Measurements from ENCODE around the gene SLC49A4. TPM values are rescaled to one million over a fixed set of nuclear protein-coding genes. Genes with fewer than 3 reads are reported as not detected.

Gene SLC49A4
- total and polyA plus RNA-seq, 4 donors = 14.1 to 23.0 (median 21.2) TPM

DNA sequence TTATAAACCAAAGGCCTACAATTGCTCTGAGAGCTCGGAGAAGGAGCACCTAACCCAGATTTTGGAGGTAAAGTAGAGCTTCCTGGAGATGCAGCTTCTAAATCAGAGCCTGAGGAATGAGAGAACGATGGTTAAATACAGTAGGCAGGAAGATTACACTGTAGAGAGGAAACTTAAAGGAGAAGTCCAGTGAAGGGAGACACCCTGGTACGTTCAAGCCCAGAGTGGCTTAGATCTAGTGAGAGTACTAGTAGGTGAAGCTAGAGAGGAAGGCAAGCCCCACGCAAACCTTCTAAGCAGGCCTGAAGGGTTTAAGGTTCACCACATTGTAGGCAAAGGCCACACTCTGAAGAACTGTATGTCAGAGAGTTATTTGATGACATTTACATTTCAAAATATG, 33.4 kb downstream of the SLC49A4 start:
- DNase-seq (ENCODE audit: low read depth in 4 of 6, low spot score in 6 of 6) = no peak
- no peaks in the 10 kb centered on the region for H3K9me3 ChIP-seq (ENCODE audit: control insufficient read depth, insufficient read depth, low read length)
- no peak overlapping the region for H3K4me3 ChIP-seq (ENCODE audit: low read depth, low read length)
- H3K4me1 ChIP-seq (ENCODE audit: control insufficient read depth, insufficient read depth, low read length) = no peaks in the 10 kb centered on the region
- H3K27me3 ChIP-seq (ENCODE audit: control insufficient read depth, insufficient read depth, low read length) = no peaks in the 10 kb centered on the region
- H3K27ac ChIP-seq (ENCODE audit: low read depth, low read length) = no peak overlapping the region
- 96% methylated on average over 4 of the region's 4 CpGs for WGBS (ENCODE audit: insufficient coverage)
- H3K36me3 ChIP-seq (ENCODE audit: control insufficient read depth, insufficient read depth, low read length) = peaks cover 4% of the 10 kb centered on the region

DNA sequence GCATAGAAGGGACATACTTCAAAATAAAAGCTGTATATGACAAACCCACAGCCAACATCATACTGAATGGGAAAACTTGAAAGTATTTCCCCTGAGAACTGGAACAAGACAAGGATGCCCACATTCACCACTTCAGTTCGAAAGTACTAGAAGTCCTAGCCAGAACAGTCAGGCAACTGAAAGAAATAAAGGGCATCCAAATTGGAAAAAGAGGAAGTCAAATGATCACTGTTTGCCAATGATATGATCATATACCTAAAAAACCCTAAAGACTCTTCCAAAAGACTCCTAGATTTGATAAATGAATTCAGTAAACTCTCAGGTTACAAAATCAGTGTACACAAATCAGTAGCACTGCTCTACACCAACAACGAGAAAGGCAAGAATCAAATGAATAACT, 40.7 kb downstream of the SLC49A4 start:
- H3K27me3 ChIP-seq (ENCODE audit: control insufficient read depth, insufficient read depth, low read length) = no peaks in the 10 kb centered on the region
- no peak overlapping the region for H3K4me3 ChIP-seq (ENCODE audit: low read depth, low read length)
- H3K4me1 ChIP-seq (ENCODE audit: control insufficient read depth, insufficient read depth, low read length) = no peaks in the 10 kb centered on the region
- no peaks in the 10 kb centered on the region for H3K9me3 ChIP-seq (ENCODE audit: control insufficient read depth, insufficient read depth, low read length)
- H3K27ac ChIP-seq (ENCODE audit: low read depth, low read length) = no peak overlapping the region
- DNase-seq (ENCODE audit: low read depth in 4 of 6, low spot score in 6 of 6) = no peak
- H3K36me3 ChIP-seq (ENCODE audit: control insufficient read depth, insufficient read depth, low read length) = peaks cover 4% of the 10 kb centered on the region
- no CpG with 5 or more reads among the region's 2 CpGs for WGBS (ENCODE audit: insufficient coverage)

DNA sequence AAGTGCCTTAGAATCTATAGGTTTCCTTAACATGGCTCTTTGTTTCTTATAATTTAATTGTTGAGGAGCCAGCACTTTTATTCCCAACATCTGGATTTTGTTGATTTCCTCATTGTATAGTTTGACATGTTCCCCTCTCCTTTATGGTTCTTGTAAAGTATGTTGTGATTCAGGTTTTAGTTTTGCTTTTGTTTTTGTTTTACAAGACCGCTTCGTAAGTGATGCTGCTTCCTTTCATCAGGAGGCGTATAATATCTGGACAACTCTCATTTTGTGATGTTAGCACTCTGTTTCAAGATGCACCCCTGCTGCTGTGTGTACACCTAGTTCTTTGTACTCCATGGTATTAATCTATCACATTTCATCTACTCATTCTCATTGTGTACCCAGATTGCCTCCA, 48.7 kb downstream of the SLC49A4 start:
- WGBS (ENCODE audit: insufficient coverage) = 0% methylated on average over 1 of the region's 3 CpGs
- DNase-seq (ENCODE audit: low read depth in 4 of 6, low spot score in 6 of 6) = no peak
- no peaks in the 10 kb centered on the region for H3K9me3 ChIP-seq (ENCODE audit: control insufficient read depth, insufficient read depth, low read length)
- no peak overlapping the region for H3K4me3 ChIP-seq (ENCODE audit: low read depth, low read length)
- no peak overlapping the region for H3K27ac ChIP-seq (ENCODE audit: low read depth, low read length)
- no peaks in the 10 kb centered on the region for H3K27me3 ChIP-seq (ENCODE audit: control insufficient read depth, insufficient read depth, low read length)
- H3K36me3 ChIP-seq (ENCODE audit: control insufficient read depth, insufficient read depth, low read length) = peaks cover 4% of the 10 kb centered on the region
- H3K4me1 ChIP-seq (ENCODE audit: control insufficient read depth, insufficient read depth, low read length) = no peaks in the 10 kb centered on the region

DNA sequence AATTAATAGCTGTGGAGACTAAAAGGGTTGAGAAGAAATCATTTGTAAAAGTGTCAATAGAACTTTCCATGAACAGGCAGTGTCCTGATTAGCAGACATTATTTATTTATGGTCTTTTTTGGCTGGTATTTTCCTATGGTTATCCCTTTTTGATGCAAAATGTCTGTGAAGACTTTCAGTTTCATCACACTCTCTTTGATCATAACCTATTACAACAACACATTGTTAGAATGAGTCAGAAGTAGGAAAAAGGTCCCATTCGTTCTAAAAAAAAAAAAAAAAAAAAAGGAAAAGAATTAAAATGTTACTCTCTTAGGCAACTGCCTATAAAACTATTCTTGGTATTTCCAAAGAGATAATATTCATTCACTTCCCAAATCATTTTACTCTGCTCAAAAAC, 62.1 kb downstream of the SLC49A4 start:
- DNase-seq (ENCODE audit: low read depth in 4 of 6, low spot score in 6 of 6) = no peak
- Histone ChIP-seq H3K4me3 (ENCODE audit: low read depth, low read length) (no peak overlapping the region), H3K27ac (ENCODE audit: low read depth, low read length) (no peak overlapping the region), H3K4me1 (ENCODE audit: control insufficient read depth, insufficient read depth, low read length) (no peaks in the 10 kb centered on the region), H3K27me3 (ENCODE audit: control insufficient read depth, insufficient read depth, low read length) (no peaks in the 10 kb centered on the region), H3K9me3 (ENCODE audit: control insufficient read depth, insufficient read depth, low read length) (no peaks in the 10 kb centered on the region), H3K36me3 (ENCODE audit: control insufficient read depth, insufficient read depth, low read length) (peaks cover 4% of the 10 kb centered on the region)
- WGBS (ENCODE audit: insufficient coverage) = no CpG with 5 or more reads among the region's 1 CpG

DNA sequence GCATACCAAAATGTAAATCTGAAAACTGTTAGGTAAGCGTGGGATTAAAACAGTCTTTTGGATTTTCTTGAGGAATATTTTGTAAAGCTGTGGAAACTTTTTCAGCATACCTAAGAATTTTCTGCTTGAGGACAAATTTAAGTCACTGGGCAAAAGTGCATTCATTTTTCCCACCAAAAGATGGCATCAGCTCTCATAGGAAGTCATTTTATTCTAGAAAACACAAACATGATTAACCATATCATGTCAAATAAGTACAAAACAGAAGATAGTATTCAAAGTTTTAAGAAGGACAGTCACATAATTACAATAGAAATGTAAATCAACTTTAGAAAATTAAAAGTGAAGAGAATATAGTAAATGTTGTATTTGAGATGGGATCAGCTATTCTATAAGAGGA, 63.5 kb downstream of the SLC49A4 start:
- Histone ChIP-seq H3K27me3 (ENCODE audit: control insufficient read depth, insufficient read depth, low read length) (no peaks in the 10 kb centered on the region), H3K27ac (ENCODE audit: low read depth, low read length) (no peak overlapping the region), H3K4me1 (ENCODE audit: control insufficient read depth, insufficient read depth, low read length) (no peaks in the 10 kb centered on the region), H3K36me3 (ENCODE audit: control insufficient read depth, insufficient read depth, low read length) (peaks cover 4% of the 10 kb centered on the region), H3K9me3 (ENCODE audit: control insufficient read depth, insufficient read depth, low read length) (no peaks in the 10 kb centered on the region), H3K4me3 (ENCODE audit: low read depth, low read length) (no peak overlapping the region)
- no CpG with 5 or more reads among the region's 1 CpG for WGBS (ENCODE audit: insufficient coverage)
- DNase-seq (ENCODE audit: low read depth in 4 of 6, low spot score in 6 of 6) = peak in 4 of 6 donors; percentile 10 to 82 (median 40)

DNA sequence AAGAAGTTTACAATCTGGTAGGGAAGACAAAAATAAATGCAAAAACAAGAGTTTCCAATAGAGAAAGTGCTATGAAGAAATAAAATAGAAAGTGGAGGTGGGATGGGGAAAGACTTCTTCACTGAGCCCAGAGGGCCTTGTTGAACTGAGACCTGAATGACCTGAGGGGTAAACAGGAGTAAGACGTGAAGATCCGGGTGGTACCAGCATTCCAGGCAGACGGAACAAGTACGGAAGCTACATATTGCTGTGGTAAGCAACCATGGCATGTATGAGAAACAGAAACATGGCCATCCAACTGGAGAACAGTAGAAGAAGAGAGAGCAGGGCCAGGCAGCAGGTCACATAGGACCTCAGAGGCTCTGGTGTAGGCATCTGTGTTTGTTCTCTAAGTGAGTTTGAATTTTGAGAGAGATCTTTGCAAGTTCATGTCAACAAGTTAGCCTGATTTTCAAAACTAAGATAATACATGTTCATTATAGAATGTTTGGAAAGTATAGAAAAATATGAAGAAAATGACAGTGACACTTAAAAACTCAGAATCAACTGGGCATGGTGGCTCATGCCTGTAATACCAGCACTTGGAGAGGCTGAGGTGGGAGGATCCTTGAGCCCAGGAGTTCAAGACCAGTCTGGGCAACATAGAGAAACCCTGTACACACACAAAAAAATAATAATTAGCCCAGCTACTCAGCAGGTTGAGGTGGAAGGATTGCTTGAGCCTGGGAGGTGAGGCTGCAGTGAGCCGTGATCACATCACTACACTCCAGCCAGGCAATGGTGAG, 64.3 kb downstream of the SLC49A4 start:
- no peak overlapping the region for H3K4me3 ChIP-seq (ENCODE audit: low read depth, low read length)
- H3K27ac ChIP-seq (ENCODE audit: low read depth, low read length) = no peak overlapping the region
- no peaks in the 10 kb centered on the region for H3K27me3 ChIP-seq (ENCODE audit: control insufficient read depth, insufficient read depth, low read length)
- no peaks in the 10 kb centered on the region for H3K4me1 ChIP-seq (ENCODE audit: control insufficient read depth, insufficient read depth, low read length)
- no peak for DNase-seq (ENCODE audit: low read depth in 4 of 6, low spot score in 6 of 6)
- 95% methylated on average over 4 of the region's 5 CpGs for WGBS (ENCODE audit: insufficient coverage)
- H3K36me3 ChIP-seq (ENCODE audit: control insufficient read depth, insufficient read depth, low read length) = peaks cover 4% of the 10 kb centered on the region
- no peaks in the 10 kb centered on the region for H3K9me3 ChIP-seq (ENCODE audit: control insufficient read depth, insufficient read depth, low read length)

DNA sequence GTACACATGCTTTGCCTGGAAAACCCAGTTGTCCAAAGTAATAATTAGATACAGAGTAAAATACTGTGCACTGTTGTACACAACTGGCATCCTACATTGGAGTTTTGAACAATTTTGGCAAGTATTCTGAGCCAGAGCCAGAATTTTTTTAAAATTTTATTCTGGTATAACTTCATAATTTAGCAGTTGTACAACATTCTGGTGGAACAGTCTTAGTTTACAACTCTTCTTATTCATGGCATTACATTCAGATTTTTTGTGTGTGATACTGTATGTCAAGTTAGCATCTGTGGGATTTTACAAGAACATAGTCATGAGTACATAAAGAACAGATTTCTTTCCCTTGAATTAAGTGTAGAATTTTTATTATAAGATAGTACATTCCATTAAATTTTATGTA, 67.5 kb downstream of the SLC49A4 start:
- Histone ChIP-seq H3K9me3 (ENCODE audit: control insufficient read depth, insufficient read depth, low read length) (no peaks in the 10 kb centered on the region), H3K27me3 (ENCODE audit: control insufficient read depth, insufficient read depth, low read length) (no peaks in the 10 kb centered on the region), H3K4me3 (ENCODE audit: low read depth, low read length) (no peak overlapping the region), H3K27ac (ENCODE audit: low read depth, low read length) (no peak overlapping the region), H3K4me1 (ENCODE audit: control insufficient read depth, insufficient read depth, low read length) (no peaks in the 10 kb centered on the region), H3K36me3 (ENCODE audit: control insufficient read depth, insufficient read depth, low read length) (peaks cover 3% of the 10 kb centered on the region)
- DNase-seq (ENCODE audit: low read depth in 4 of 6, low spot score in 6 of 6) = peak in 1 of 6 donors; percentile 80

DNA sequence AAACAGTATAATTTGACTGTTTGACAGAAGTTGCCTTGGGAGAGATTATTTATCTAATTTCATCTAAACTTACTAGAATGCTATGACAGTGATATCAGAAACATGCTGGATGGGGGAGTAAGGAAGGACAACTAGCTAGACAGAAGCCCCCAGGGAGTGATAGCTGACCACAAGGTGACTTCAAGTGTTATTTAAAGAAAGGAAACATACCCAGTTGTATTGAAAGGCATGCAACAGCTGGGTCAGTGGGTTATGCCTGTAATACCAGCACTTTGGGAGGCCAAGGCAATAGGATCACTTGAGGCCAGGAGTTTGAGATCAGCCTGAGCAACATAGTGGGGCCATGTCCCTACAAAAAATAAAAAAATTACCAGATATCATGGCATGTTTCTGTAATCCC, 69.6 kb downstream of the SLC49A4 start:
- H3K27ac ChIP-seq (ENCODE audit: low read depth, low read length) = no peak overlapping the region
- no peaks in the 10 kb centered on the region for H3K4me1 ChIP-seq (ENCODE audit: control insufficient read depth, insufficient read depth, low read length)
- H3K9me3 ChIP-seq (ENCODE audit: control insufficient read depth, insufficient read depth, low read length) = no peaks in the 10 kb centered on the region
- peaks cover 3% of the 10 kb centered on the region for H3K36me3 ChIP-seq (ENCODE audit: control insufficient read depth, insufficient read depth, low read length)
- DNase-seq (ENCODE audit: low read depth in 4 of 6, low spot score in 6 of 6) = no peak
- H3K4me3 ChIP-seq (ENCODE audit: low read depth, low read length) = no peak overlapping the region
- H3K27me3 ChIP-seq (ENCODE audit: control insufficient read depth, insufficient read depth, low read length) = no peaks in the 10 kb centered on the region

DNA sequence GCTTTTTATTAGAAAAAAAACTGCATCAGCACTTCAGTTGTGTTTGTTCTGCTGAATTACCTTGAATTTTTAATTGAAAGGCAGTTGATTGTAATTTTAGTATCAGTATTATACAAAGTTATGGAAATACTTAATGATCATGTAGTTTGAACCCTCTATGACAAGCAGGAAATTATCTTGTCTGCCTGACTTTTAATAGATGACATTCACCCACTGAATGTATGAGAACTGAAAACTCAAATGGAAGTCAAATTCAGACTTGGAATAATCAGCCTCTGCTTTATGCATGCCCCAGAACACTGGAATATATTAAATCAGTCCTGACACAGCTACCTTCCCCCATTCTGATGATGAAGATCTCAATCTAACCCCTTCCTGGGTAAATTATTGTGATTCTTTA, 73.5 kb downstream of the SLC49A4 start:
- no peaks in the 10 kb centered on the region for H3K9me3 ChIP-seq (ENCODE audit: control insufficient read depth, insufficient read depth, low read length)
- H3K27me3 ChIP-seq (ENCODE audit: control insufficient read depth, insufficient read depth, low read length) = no peaks in the 10 kb centered on the region
- H3K36me3 ChIP-seq (ENCODE audit: control insufficient read depth, insufficient read depth, low read length) = peaks cover 3% of the 10 kb centered on the region
- no peak for DNase-seq (ENCODE audit: low read depth in 4 of 6, low spot score in 6 of 6)
- no peak overlapping the region for H3K27ac ChIP-seq (ENCODE audit: low read depth, low read length)
- H3K4me1 ChIP-seq (ENCODE audit: control insufficient read depth, insufficient read depth, low read length) = no peaks in the 10 kb centered on the region
- no peak overlapping the region for H3K4me3 ChIP-seq (ENCODE audit: low read depth, low read length)

DNA sequence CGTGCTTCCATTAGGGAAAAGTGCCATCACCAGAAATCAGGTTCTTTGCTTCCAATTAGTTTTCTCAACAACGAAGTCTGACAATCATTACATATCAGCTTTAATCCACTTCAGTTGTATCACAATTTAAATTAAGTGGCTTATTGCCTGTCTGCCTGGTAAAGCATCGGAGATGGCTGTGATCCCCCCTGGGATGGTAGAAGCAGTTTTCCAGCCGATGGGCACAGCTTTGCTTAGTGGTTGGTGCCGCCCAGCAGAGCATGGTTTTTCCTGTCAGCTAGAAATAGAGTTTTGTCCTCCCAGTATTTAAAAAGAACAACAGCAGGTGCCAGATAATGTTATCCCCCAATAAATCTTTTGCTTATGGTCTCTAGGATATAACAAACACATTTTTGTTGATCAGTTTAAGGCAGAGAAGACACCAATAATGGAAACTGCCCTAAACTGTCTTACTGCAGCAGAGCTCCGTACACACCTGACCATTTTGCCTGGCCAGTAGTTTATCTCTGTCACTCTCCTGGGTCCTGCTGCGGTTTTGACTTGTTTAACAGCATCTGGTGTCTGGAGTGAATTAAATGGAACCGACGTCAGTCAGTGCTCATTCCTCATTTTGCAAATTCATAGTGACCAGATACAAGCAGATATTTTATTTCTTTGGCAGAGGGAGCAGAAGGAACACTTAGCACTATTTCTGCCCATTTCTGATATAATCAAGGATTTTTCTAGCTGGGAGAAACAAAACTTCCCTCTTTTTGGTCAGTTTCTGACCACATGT, 79.1 kb downstream of the SLC49A4 start:
- 68% methylated on average over 3 of the region's 9 CpGs for WGBS (ENCODE audit: insufficient coverage)
- no peak overlapping the region for H3K27ac ChIP-seq (ENCODE audit: low read depth, low read length)
- H3K36me3 ChIP-seq (ENCODE audit: control insufficient read depth, insufficient read depth, low read length) = no peaks in the 10 kb centered on the region
- no peak overlapping the region for H3K4me3 ChIP-seq (ENCODE audit: low read depth, low read length)
- no peaks in the 10 kb centered on the region for H3K4me1 ChIP-seq (ENCODE audit: control insufficient read depth, insufficient read depth, low read length)
- no peaks in the 10 kb centered on the region for H3K9me3 ChIP-seq (ENCODE audit: control insufficient read depth, insufficient read depth, low read length)
- no peaks in the 10 kb centered on the region for H3K27me3 ChIP-seq (ENCODE audit: control insufficient read depth, insufficient read depth, low read length)
- peak in 1 of 6 donors; percentile 66 for DNase-seq (ENCODE audit: low read depth in 4 of 6, low spot score in 6 of 6)
